Measurements from ENCODE around the gene TUFT1. TPM values are rescaled to one million over a fixed set of nuclear protein-coding genes. Genes with fewer than 3 reads are reported as not detected.

The TUFT1 gene
- total RNA-seq, 1 donor from 2014 or later, result 7.5 TPM

DNA sequence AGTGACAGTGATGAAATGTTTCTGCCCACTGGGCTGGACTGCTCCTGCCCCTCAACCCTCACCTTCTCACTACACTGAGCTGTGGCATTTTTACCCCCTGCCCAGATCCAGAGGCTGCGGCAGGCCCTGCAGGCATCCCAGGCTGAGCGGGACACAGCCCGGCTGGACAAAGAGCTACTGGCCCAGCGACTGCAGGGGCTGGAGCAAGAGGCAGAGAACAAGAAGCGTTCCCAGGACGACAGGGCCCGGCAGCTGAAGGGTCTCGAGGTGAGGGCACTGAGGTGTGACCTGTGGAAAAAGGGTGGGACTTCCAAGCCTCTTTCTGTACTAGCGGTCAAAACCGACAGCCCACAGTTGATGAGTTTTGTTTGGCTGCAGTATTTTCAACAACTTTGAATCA is 6.2 kb upstream of the TUFT1 start:
- no peaks in the 10 kb centered on the region for H3K9me3 Mint-ChIP-seq
- peak overlapping the region; percentile 92 for H3K27ac Mint-ChIP-seq (ENCODE audit: unreplicated experiment)
- H3K27me3 Mint-ChIP-seq (ENCODE audit: low read depth), result no peaks in the 10 kb centered on the region
- peaks cover 13% of the 10 kb centered on the region for H3K4me1 Mint-ChIP-seq
- no peak overlapping the region for H3K4me3 Mint-ChIP-seq
- DNase-seq (ENCODE audit: low read depth, low spot score), result no peak
- H3K36me3 Mint-ChIP-seq (ENCODE audit: low read depth), result no peaks in the 10 kb centered on the region
- TF ChIP-seq, protein P1, sequence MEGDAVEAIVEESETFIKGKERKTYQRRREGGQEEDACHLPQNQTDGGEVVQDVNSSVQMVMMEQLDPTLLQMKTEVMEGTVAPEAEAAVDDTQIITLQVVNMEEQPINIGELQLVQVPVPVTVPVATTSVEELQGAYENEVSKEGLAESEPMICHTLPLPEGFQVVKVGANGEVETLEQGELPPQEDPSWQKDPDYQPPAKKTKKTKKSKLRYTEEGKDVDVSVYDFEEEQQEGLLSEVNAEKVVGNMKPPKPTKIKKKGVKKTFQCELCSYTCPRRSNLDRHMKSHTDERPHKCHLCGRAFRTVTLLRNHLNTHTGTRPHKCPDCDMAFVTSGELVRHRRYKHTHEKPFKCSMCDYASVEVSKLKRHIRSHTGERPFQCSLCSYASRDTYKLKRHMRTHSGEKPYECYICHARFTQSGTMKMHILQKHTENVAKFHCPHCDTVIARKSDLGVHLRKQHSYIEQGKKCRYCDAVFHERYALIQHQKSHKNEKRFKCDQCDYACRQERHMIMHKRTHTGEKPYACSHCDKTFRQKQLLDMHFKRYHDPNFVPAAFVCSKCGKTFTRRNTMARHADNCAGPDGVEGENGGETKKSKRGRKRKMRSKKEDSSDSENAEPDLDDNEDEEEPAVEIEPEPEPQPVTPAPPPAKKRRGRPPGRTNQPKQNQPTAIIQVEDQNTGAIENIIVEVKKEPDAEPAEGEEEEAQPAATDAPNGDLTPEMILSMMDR (conservative IDR thresholded peaks at IDR 0.05), result no peak

DNA sequence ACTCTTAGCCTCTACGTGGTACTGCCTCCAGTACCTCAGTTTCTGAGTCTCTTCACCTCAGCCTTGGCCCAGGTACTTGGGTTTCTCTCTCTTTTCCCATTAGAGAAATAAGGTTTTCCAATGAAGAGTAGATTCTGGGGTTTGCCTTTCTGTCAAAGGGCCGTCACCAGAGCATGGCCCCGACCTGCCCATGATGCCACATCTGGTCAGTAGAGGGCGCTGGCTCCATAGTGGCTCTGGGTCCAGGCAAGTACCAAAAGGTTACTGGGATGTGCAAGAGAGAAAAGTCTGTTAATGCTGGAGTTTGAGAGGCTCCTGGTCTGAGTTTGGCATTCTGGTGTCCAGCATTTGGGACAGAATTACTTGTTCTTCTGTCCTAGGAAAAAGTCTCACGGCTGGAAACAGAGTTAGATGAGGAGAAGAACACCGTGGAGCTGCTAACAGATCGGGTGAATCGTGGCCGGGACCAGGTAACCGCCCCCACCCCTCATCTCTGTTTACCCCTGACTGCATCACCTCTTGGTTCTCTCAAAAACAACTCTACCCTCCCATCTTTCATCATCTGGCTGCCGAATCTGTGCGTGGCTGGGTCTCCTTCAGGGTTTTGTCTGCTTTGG is 5.3 kb upstream of the TUFT1 start:
- H3K9me3 Mint-ChIP-seq, result no peaks in the 10 kb centered on the region
- H3K27ac Mint-ChIP-seq (ENCODE audit: unreplicated experiment), result no peak overlapping the region
- DNase-seq (ENCODE audit: low read depth, low spot score), result peak; percentile 89
- TF ChIP-seq, protein P1 (conservative IDR thresholded peaks at IDR 0.05), result peak; percentile 88
- H3K27me3 Mint-ChIP-seq (ENCODE audit: low read depth), result no peaks in the 10 kb centered on the region
- H3K4me3 Mint-ChIP-seq, result peak overlapping the region; percentile 15
- H3K4me1 Mint-ChIP-seq, result peaks cover 15% of the 10 kb centered on the region
- H3K36me3 Mint-ChIP-seq (ENCODE audit: low read depth), result no peaks in the 10 kb centered on the region

DNA sequence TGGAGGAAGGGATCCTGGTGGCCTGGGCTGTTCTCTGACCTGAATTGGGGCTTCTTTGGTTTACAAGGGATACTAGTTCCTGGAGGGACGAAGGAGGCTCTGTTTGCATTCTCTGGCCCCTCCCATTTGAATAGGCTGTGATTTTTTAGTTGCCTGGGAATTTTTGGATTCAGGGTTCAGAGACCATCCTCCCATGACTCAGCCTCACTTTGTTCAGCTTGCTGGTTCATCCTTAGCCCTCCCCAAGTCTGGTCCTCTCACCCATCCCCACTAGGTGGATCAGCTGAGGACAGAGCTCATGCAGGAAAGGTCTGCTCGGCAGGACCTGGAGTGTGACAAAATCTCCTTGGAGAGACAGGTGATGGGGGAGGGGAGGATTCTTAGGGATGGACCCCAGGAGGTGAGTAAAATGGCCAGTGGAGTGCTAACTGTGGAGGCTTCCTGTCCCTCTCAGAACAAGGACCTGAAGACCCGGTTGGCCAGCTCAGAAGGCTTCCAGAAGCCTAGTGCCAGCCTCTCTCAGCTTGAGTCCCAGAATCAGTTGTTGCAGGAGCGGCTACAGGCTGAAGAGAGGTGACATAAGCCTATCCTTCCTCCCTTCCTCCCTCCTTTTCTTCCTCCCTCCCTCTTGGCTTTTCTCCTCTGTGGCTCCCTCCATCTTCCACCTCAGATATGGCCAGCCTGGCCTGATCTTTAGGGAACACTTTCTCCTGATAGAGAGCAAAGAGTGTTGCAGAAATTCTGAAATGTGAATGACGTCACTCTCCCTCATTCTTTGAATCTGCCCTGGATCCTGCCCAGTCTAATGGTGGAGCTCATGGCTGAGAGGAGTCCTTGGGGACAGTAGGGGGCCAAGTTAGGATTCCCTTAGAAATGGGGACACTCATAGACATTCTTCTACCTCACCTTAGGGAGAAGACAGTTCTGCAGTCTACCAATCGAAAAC is 4.5 kb upstream of the TUFT1 start:
- Mint-ChIP-seq H3K27me3 (ENCODE audit: low read depth) (peaks cover 3% of the 10 kb centered on the region), H3K36me3 (ENCODE audit: low read depth) (no peaks in the 10 kb centered on the region), H3K27ac (ENCODE audit: unreplicated experiment) (no peak overlapping the region), H3K4me3 (no peak overlapping the region), H3K9me3 (no peaks in the 10 kb centered on the region), H3K4me1 (peaks cover 22% of the 10 kb centered on the region)
- DNase-seq (ENCODE audit: low read depth, low spot score), result no peak
- TF ChIP-seq, protein P1 (conservative IDR thresholded peaks at IDR 0.05), result no peak

DNA sequence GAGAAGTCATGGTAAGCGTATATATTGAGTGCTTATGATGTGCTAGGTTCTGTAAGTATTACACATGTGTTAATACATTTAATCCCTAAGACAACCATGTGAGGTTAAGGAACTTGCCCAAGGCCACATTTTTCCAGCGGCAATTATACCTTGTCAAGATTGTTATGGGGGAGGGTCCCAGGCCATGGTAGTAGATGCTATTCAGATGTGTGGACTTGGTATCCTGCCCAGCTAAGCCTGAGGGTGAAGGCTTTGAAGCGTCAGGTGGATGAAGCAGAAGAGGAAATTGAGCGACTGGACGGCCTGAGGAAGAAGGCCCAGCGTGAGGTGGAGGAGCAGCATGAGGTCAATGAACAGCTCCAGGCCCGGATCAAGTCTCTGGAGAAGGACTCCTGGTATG is 3.6 kb upstream of the TUFT1 start:
- no peak for DNase-seq (ENCODE audit: low read depth, low spot score)
- Mint-ChIP-seq H3K36me3 (ENCODE audit: low read depth) (no peaks in the 10 kb centered on the region), H3K4me1 (peaks cover 31% of the 10 kb centered on the region), H3K27ac (ENCODE audit: unreplicated experiment) (no peak overlapping the region), H3K9me3 (no peaks in the 10 kb centered on the region), H3K27me3 (ENCODE audit: low read depth) (peaks cover 11% of the 10 kb centered on the region), H3K4me3 (peak overlapping the region; percentile 25)
- TF ChIP-seq, protein P1 (conservative IDR thresholded peaks at IDR 0.05), result no peak

DNA sequence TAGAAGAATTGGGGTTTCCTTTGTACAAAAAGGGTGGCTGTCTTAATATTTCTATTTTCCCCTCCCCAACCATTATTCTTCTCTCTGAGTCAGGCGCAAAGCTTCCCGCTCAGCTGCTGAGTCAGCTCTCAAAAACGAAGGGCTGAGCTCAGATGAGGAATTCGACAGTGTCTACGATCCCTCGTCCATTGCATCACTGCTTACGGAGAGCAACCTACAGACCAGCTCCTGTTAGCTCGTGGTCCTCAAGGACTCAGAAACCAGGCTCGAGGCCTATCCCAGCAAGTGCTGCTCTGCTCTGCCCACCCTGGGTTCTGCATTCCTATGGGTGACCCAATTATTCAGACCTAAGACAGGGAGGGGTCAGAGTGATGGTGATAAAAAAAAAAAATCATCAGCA is 3.0 kb upstream of the TUFT1 start:
- H3K27ac Mint-ChIP-seq (ENCODE audit: unreplicated experiment), result no peak overlapping the region
- H3K4me3 Mint-ChIP-seq, result no peak overlapping the region
- H3K36me3 Mint-ChIP-seq (ENCODE audit: low read depth), result no peaks in the 10 kb centered on the region
- H3K9me3 Mint-ChIP-seq, result no peaks in the 10 kb centered on the region
- TF ChIP-seq, protein P1 (conservative IDR thresholded peaks at IDR 0.05), result no peak
- peaks cover 34% of the 10 kb centered on the region for H3K4me1 Mint-ChIP-seq
- no peak for DNase-seq (ENCODE audit: low read depth, low spot score)
- peaks cover 12% of the 10 kb centered on the region for H3K27me3 Mint-ChIP-seq (ENCODE audit: low read depth)
